Peyer's patch (tissue), 4 donors: ENCODE measurements around the gene CEBPZOS. TPM values are rescaled to one million over a fixed set of nuclear protein-coding genes. Genes with fewer than 3 reads are reported as not detected.

Experiments used
- DNase-seq, 3 donors: peaks; one replicate each; pipeline ENCODE4 v3.0.0-alpha.2; 2017 to 2019
- H3K27ac ChIP-seq, 4 donors: fragments of 200-600 bp; sonication (generic); one replicate each; pipeline ENCODE4 v1.5.1; 2016 to 2019
- H3K27me3 ChIP-seq, 2 donors: fragments of 200-600 bp; sonication (generic); one replicate each; pipeline ENCODE4 v1.5.1; 2019
- H3K36me3 ChIP-seq, 3 donors: fragments of 200-600 bp; sonication (generic); one replicate each; pipeline ENCODE4 v1.5.1; 2016 to 2019
- H3K4me1 ChIP-seq, 4 donors: fragments of 200-600 bp; sonication (generic); one replicate each; pipeline ENCODE4 v1.5.1; 2016 to 2019
- H3K4me3 ChIP-seq, 4 donors: fragments of 200-600 bp; sonication (generic); 1 replicate in 3 of 4; 2 replicates in 1 of 4; pipeline ENCODE4 v1.5.1; 2016 to 2019; ENCODE audit warnings: mild to moderate bottlenecking in 1 of 4
- H3K9me3 ChIP-seq, 4 donors: fragments of 200-600 bp; sonication (generic); one replicate each; pipeline ENCODE4 v1.5.1; 2016 to 2019; ENCODE audit warnings: mild to moderate bottlenecking in 1 of 4
- POLR2A ChIP-seq, 2 donors: fragments of 450-650 bp; IDR thresholded peaks; one replicate each; pipeline ENCODE4 v1.5.1; 2017; ENCODE audit warnings: antibody characterized with exemption in 2 of 2, mild to moderate bottlenecking in 2 of 2, moderate library complexity in 2 of 2
- total RNA-seq, 4 donors: library from RNA; depleted of rRNA; stranded (reverse); fragments of >200 nt; gene quantifications; one replicate each; pipeline ENCODE4 v1.1.0, GENCODE V29; 2016
- TF ChIP-seq, protein P1 (sequence below), 6 experiments: fragments of 450-650 bp in 4 of 6; fragments of 200-600 bp in 2 of 6; sonication (generic) in 1 of 6; IDR thresholded peaks; one replicate each; pipeline ENCODE4 v1.5.1; 2017 to 2019; ENCODE audit warnings: antibody characterized with exemption in 6 of 6, mild to moderate bottlenecking in 3 of 6, moderate library complexity in 1 of 6

CEBPZOS gene
- total RNA-seq, 4 donors from 2014 or later: 19.3 to 42.1 (median 32.0) TPM

DNA sequence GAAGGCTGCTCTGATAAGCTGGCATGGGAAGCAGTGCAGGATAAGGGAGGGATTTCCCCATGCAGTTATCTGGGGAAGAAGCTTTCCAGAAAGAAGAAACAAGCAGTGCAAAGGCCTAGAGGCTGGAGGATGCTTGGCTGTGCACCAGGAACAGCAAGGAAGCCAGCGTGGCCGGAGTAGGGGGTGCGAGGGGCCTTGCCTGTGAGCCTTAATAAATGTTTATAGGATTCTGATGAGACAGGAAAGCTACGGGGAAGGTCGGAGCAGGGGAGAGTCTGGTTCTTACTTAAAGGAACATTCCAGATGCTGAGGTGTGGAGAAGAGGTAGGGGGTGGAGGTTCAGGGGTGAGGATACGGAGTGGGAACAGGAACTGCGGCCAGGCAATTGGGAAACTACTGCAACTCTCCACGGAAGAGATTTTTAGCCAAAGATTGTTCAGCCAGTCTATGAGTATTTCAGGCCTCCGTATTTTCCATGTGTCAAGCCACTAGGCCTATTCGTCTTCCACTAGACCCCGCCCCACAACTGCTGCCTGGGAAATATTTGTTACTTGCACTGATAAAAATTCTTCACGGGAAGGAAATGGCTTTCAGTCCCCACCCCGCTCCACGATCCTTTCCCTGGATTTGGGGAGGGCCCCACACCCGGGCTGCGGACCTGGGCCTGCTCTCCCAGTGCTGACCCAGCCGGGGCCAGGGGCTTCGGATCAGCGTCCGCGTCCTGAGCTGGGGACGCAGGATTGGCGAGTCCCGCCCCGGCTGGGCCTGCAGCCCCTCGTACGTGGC is 40.0 kb upstream of the CEBPZOS start:
- Histone ChIP-seq H3K9me3 (no peaks in the 10 kb centered on the region), H3K27ac (peak overlapping the region; percentile 83 to 92 (median 86)), H3K4me3 (peak overlapping the region; percentile 64 to 93 (median 86)), H3K4me1 (peaks cover 0 to 16% (median 4%) of the 10 kb centered on the region in 4 donors), H3K27me3 (no peaks in the 10 kb centered on the region), H3K36me3 (no peaks in the 10 kb centered on the region)
- DNase-seq: peak; percentile 41 to 67 (median 63)
- no peak for TF ChIP-seq POLR2A (IDR thresholded peaks at IDR 0.05)
- TF ChIP-seq, protein P1, sequence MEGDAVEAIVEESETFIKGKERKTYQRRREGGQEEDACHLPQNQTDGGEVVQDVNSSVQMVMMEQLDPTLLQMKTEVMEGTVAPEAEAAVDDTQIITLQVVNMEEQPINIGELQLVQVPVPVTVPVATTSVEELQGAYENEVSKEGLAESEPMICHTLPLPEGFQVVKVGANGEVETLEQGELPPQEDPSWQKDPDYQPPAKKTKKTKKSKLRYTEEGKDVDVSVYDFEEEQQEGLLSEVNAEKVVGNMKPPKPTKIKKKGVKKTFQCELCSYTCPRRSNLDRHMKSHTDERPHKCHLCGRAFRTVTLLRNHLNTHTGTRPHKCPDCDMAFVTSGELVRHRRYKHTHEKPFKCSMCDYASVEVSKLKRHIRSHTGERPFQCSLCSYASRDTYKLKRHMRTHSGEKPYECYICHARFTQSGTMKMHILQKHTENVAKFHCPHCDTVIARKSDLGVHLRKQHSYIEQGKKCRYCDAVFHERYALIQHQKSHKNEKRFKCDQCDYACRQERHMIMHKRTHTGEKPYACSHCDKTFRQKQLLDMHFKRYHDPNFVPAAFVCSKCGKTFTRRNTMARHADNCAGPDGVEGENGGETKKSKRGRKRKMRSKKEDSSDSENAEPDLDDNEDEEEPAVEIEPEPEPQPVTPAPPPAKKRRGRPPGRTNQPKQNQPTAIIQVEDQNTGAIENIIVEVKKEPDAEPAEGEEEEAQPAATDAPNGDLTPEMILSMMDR (IDR thresholded peaks at IDR 0.05): no peak

- H3K36me3 ChIP-seq: no peaks in the 10 kb centered on the region
- TF ChIP-seq POLR2A (IDR thresholded peaks at IDR 0.05): peak; percentile 6 to 38
- TF ChIP-seq, protein P1 (IDR thresholded peaks at IDR 0.05): no peak
- peaks cover 0 to 16% (median 4%) of the 10 kb centered on the region in 4 donors for H3K4me1 ChIP-seq
- peak within 1 kb of the TSS; percentile 83 to 92 (median 86) for H3K27ac ChIP-seq
- H3K4me3 ChIP-seq: peak within 1 kb of the TSS; percentile 64 to 93 (median 86)
- DNase-seq: peak; percentile 81 to 91 (median 87)
- no peaks in the 10 kb centered on the region for H3K27me3 ChIP-seq
- H3K9me3 ChIP-seq: no peaks in the 10 kb centered on the region
Measured at GRCh38 chr2:37156857-37157714, 39.2 kb upstream of the CEBPZOS start, which contains the start of gene EIF2AK2. Gene EIF2AK2 (minus strand): TSS chr2:37156980. CDS start chr2:37147806, 9,174 bp downstream.

- Histone ChIP-seq H3K4me1 (no peaks in the 10 kb centered on the region), H3K4me3 (no peak overlapping the region), H3K9me3 (no peaks in the 10 kb centered on the region), H3K27ac (no peak overlapping the region), H3K36me3 (no peaks in the 10 kb centered on the region), H3K27me3 (no peaks in the 10 kb centered on the region)
- TF ChIP-seq, protein P1 (IDR thresholded peaks at IDR 0.05): no peak
- no peak for TF ChIP-seq POLR2A (IDR thresholded peaks at IDR 0.05)
- no peak for DNase-seq
Measured at GRCh38 chr2:37164757-37165156, 31.5 kb upstream of the CEBPZOS start.

GRCh38 chr2:37167636-37168180 is 28.6 kb upstream of the CEBPZOS start:
- TF ChIP-seq, protein P1 (IDR thresholded peaks at IDR 0.05): no peak
- TF ChIP-seq POLR2A (IDR thresholded peaks at IDR 0.05): no peak
- Histone ChIP-seq H3K36me3 (no peaks in the 10 kb centered on the region), H3K27me3 (no peaks in the 10 kb centered on the region), H3K9me3 (no peaks in the 10 kb centered on the region), H3K4me1 (no peaks in the 10 kb centered on the region), H3K4me3 (peak overlapping the region in 2 of 4 donors; percentile 25 to 26), H3K27ac (peak overlapping the region in 3 of 4 donors; percentile 32 to 82 (median 72))
- DNase-seq: peak in 1 of 3 donors; percentile 67

DNA sequence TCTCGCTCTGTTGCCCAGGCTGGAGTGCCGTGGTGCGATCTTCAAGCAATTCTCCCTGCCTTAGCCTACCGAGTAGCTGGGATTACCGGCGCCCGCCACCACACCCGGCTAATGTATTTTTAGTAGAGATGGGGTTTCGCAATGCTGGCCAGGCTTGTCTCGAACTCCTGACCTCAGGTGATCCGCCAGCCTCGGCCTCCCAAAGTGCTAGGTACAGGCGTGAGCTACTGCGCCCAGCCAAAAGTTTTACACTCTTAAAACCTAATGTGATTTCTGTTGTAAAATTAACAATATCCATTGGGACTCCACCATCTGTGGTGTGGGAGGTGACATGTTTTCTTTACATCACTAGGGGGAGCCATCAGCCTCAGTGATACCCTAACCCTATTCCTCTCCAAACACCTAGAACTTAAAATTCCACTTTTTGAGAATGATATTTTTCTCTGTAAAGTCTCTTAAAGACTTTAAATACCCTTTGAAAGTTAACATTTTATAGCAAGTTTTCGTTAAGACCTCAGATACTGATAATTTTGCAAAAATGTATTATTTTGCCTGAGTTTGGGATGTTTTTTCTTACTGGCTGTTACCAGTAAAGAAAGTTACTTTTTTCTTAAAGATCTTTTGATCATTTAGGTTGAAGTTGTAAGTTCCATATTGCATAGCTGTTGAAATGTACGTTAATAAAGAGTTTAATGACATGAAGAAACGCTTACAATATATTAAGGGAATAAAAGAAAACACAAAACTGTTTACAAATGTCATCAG is 27.9 kb upstream of the CEBPZOS start:
- Histone ChIP-seq H3K36me3 (no peaks in the 10 kb centered on the region), H3K4me1 (no peaks in the 10 kb centered on the region), H3K27me3 (no peaks in the 10 kb centered on the region), H3K4me3 (peak overlapping the region in 2 of 4 donors; percentile 25 to 26), H3K9me3 (no peaks in the 10 kb centered on the region), H3K27ac (peak overlapping the region in 3 of 4 donors; percentile 32 to 82 (median 72))
- no peak for TF ChIP-seq POLR2A (IDR thresholded peaks at IDR 0.05)
- TF ChIP-seq, protein P1 (IDR thresholded peaks at IDR 0.05): peak; percentile 45 to 68 (median 56)
- DNase-seq: peak in 2 of 3 donors; percentile 52 to 54
